IMR-90 (cell line): ENCODE measurements around the gene STX11.

Source experiments
- BHLHE40 ChIP-seq: fragments of 150-350 bp; IDR thresholded peaks from 2 replicates; pipeline ENCODE4 v1.6.1; 2016; ENCODE audit warnings: mild to moderate bottlenecking, low read depth, low read length
- CEBPB ChIP-seq: IDR thresholded peaks from 2 replicates; pipeline ENCODE4 v1.6.1; 2012; ENCODE audit warnings: low read depth, low read length, improper control_type of control experiment
- FOS ChIP-seq: fragments of 150-350 bp; IDR thresholded peaks from 2 replicates; pipeline ENCODE4 v1.6.1; 2016; ENCODE audit warnings: low read depth, low read length
- MXI1 ChIP-seq: IDR thresholded peaks from 2 replicates; pipeline ENCODE4 v1.6.1; 2012; ENCODE audit warnings: low read depth, mild to moderate bottlenecking, low read length, moderate library complexity, borderline replicate concordance
- POLR2A ChIP-seq: IDR thresholded peaks from 2 replicates; pipeline ENCODE4 v1.6.1; 2012; ENCODE audit warnings: mild to moderate bottlenecking, low read depth, low read length
- RAD21 ChIP-seq: IDR thresholded peaks from 2 replicates; pipeline ENCODE4 v1.6.1; 2012; ENCODE audit warnings: low read length, improper control_type of control experiment
- RFX5 ChIP-seq: IDR thresholded peaks from 2 replicates; pipeline ENCODE4 v1.8.0; 2012; ENCODE audit warnings: low read depth, mild to moderate bottlenecking, low read length, moderate library complexity
- SMC3 ChIP-seq: fragments of 150-350 bp; IDR thresholded peaks from 2 replicates; pipeline ENCODE4 v1.6.1; 2016; ENCODE audit warnings: low read depth, mild to moderate bottlenecking, antibody characterized with exemption, low read length, moderate library complexity
- USF2 ChIP-seq: fragments of 150-350 bp; IDR thresholded peaks from 2 replicates; pipeline ENCODE4 v1.6.1; 2017; ENCODE audit warnings: mild to moderate bottlenecking, antibody characterized with exemption, low read length, low read depth
- TF ChIP-seq, protein P1 (sequence below): conservative IDR thresholded peaks from 2 replicates; pipeline ENCODE4 v1.5.1; 2012; ENCODE audit warnings: mild to moderate bottlenecking, low read depth, low read length, improper control_type of control experiment

GRCh38 chr6:144149558-144149893, 791 bp upstream of the STX11 start:
- TF ChIP-seq, protein P1, sequence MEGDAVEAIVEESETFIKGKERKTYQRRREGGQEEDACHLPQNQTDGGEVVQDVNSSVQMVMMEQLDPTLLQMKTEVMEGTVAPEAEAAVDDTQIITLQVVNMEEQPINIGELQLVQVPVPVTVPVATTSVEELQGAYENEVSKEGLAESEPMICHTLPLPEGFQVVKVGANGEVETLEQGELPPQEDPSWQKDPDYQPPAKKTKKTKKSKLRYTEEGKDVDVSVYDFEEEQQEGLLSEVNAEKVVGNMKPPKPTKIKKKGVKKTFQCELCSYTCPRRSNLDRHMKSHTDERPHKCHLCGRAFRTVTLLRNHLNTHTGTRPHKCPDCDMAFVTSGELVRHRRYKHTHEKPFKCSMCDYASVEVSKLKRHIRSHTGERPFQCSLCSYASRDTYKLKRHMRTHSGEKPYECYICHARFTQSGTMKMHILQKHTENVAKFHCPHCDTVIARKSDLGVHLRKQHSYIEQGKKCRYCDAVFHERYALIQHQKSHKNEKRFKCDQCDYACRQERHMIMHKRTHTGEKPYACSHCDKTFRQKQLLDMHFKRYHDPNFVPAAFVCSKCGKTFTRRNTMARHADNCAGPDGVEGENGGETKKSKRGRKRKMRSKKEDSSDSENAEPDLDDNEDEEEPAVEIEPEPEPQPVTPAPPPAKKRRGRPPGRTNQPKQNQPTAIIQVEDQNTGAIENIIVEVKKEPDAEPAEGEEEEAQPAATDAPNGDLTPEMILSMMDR = no peak
- no peak for TF ChIP-seq RAD21
- no peak for TF ChIP-seq POLR2A
- no peak for TF ChIP-seq RFX5
- TF ChIP-seq SMC3 = no peak
- no peak for TF ChIP-seq FOS
- no peak for TF ChIP-seq BHLHE40
- TF ChIP-seq CEBPB = no peak
- TF ChIP-seq MXI1 = no peak
- TF ChIP-seq USF2 = no peak
